HEK293 (cell line): ENCODE data around the gene ATAT1.

ENCODE experiments used
- CTCF ChIP-seq: fragments of 450-650 bp; formaldehyde crosslinking; IDR thresholded peaks from 2 replicates; pipeline ENCODE4 v1.5.1; 2016; ENCODE audit warnings: missing biosample characterization, missing genetic modification characterization
- ZNF350 ChIP-seq: fragments of 450-650 bp; formaldehyde crosslinking; IDR thresholded peaks from 2 replicates; pipeline ENCODE4 v1.5.0; 2017; ENCODE audit warnings: missing biosample characterization, mild to moderate bottlenecking, missing genetic modification characterization

- TF ChIP-seq CTCF (tag by site-specific recombination) (peak; percentile 50), ZNF350 (no peak)
Observed at GRCh38 chr6:30670760-30671527, 44.3 kb downstream of the ATAT1 start.
